ENCODE data around the gene DBN1.

DNA sequence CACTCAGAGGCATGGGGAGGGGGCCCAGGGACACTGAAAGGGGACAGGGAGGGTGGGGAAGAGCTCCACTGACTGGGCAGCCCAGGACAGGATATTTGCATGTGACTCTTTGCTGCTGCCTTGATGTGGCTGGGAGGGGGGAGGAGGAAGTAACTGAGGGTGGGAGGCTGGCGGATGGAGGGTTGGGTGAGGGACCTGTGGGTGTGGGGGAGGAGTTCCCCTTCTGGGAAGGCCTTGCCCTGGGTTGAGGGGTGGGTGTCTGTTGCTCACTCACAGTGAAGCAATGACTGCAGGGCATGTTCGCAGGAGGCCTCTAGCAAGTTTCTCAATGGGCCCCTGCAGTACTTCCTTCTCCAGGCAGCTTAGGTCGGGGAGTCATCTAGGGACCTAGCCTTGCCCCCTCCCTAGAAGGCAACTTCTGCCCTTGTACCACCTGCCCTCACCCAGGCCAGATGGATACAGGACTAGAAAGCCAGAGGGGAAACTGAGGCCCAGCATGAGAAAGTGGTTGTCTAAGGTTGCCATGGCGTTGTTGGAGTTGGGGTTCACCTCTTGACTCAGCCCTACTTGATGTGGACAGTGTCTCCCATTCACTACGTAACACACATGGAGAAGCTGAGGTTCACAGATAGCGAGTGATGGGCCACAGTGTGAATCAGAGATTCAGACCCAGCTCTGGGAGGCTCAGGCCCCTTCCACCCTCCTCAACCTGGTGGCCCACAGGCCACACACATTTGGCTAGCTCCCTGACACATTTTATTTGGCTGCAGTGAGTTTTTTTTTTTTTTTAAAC, 44.0 kb downstream of the DBN1 start:
- TF ChIP-seq ZFX (CRISPR knock-in tag; IDR thresholded peaks at IDR 0.05) (no peak), LEF1 (IDR thresholded peaks at IDR 0.05) (no peak), POLR2AphosphoS5 (IDR thresholded peaks at IDR 0.05; ENCODE audit: control insufficient read depth, insufficient read depth, low read depth, low read length) (no peak), GATA2 (CRISPR knock-in tag; IDR thresholded peaks at IDR 0.05) (no peak), DPF2 (IDR thresholded peaks at IDR 0.05) (no peak), PHB2 (IDR thresholded peaks at IDR 0.05; ENCODE audit: low read depth) (no peak)
- TF ChIP-seq, protein P1, sequence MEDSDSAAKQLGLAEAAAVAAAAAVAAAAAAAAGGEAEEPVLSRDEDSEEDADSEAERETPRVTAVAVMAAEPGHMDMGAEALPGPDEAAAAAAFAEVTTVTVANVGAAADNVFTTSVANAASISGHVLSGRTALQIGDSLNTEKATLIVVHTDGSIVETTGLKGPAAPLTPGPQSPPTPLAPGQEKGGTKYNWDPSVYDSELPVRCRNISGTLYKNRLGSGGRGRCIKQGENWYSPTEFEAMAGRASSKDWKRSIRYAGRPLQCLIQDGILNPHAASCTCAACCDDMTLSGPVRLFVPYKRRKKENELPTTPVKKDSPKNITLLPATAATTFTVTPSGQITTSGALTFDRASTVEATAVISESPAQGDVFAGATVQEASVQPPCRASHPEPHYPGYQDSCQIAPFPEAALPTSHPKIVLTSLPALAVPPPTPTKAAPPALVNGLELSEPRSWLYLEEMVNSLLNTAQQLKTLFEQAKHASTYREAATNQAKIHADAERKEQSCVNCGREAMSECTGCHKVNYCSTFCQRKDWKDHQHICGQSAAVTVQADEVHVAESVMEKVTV (CRISPR knock-in tag; IDR thresholded peaks at IDR 0.05) = no peak

Data from K562 (cell line).